B cell (primary cell): ENCODE measurements around the gene KRAS. TPM values are rescaled to one million over a fixed set of nuclear protein-coding genes. Genes with fewer than 3 reads are reported as not detected.

ENCODE experiments used
- ATAC-seq: fragments of 200-7000 bp; cut with Tn5 transposase; one replicate; pipeline ENCODE4 v1.10.0; 2021; ENCODE audit warnings: low read depth, mild to moderate bottlenecking, moderate number of reproducible peaks, moderate library complexity
- CTCF ChIA-PET: fragments of 350-600 bp; sonication (Branson Sonifier 250); formaldehyde crosslinking; loops from one replicate; lab custom pipeline; 2021; ENCODE audit warnings: antibody characterized with exemption, inconsistent platforms; lab: Charles Lee
- POLR2A ChIA-PET: fragments of 350-600 bp; sonication (Branson Sonifier 250); formaldehyde crosslinking; loops from one replicate; lab custom pipeline; 2021; ENCODE audit warnings: antibody characterized with exemption; lab: Charles Lee
- DNase-seq: peaks from one replicate; pipeline ENCODE4 v3.0.0; 2013
- H2AFZ ChIP-seq: 2 replicates; pipeline ENCODE4 v1.6.1; 2012; ENCODE audit warnings: mild to moderate bottlenecking, low read depth, low read length; ENCODE audit not compliant: insufficient read depth, poor library complexity, severe bottlenecking
- H3K27ac ChIP-seq, 2 donors: 1 replicate in 1 of 2; 2 replicates in 1 of 2; pipeline ENCODE4 v1.5.1; 2012 to 2013; ENCODE audit warnings: low read length in 2 of 2, mild to moderate bottlenecking in 2 of 2, moderate library complexity in 1 of 2
- H3K27me3 ChIP-seq, 4 experiments: fragments of 200-600 bp in 1 of 4; sonication (generic) in 1 of 4; replicated peaks in 1 of 4; 1 replicate in 2 of 4; 2 replicates in 2 of 4; pipeline versions ENCODE4 v1.6.1 to v1.7.0; 2013 to 2016; ENCODE audit warnings: low read length in 3 of 4, mild to moderate bottlenecking in 2 of 4, mixed read lengths in 1 of 4, moderate library complexity in 1 of 4; ENCODE audit not compliant: insufficient read depth in 4 of 4, control insufficient read depth in 3 of 4; ENCODE audit errors: control extremely low read depth in 1 of 4
- H3K36me3 ChIP-seq, 2 experiments: replicated peaks in 1 of 2; 1 replicate in 1 of 2; 2 replicates in 1 of 2; pipeline versions ENCODE4 v1.6.1 to v1.7.1; 2013; ENCODE audit warnings: low read length in 1 of 2; ENCODE audit not compliant: insufficient read depth in 2 of 2, control insufficient read depth in 1 of 2; ENCODE audit errors: control extremely low read depth in 1 of 2, extremely low read depth in 1 of 2
- H3K4me1 ChIP-seq, 2 donors: fragments of 200-600 bp in 1 of 2; sonication (generic) in 1 of 2; 1 replicate in 1 of 2; 2 replicates in 1 of 2; pipeline versions ENCODE4 v1.5.1 to v1.6.1; 2013 to 2017; ENCODE audit warnings: low read length in 2 of 2; ENCODE audit not compliant: control insufficient read depth in 2 of 2, insufficient read depth in 2 of 2
- H3K4me2 ChIP-seq: replicated peaks from 2 replicates; pipeline ENCODE3; 2012; ENCODE audit warnings: mild to moderate bottlenecking, low read depth, low read length; ENCODE audit not compliant: poor library complexity, severe bottlenecking
- H3K4me3 ChIP-seq, 5 experiments: fragments of 200-600 bp in 1 of 5; sonication (generic) in 1 of 5; 1 replicate in 3 of 5; 2 replicates in 2 of 5; pipeline versions ENCODE4 v1.5.1 to v1.7.0; 2011 to 2016; ENCODE audit warnings: low read length in 4 of 5, mild to moderate bottlenecking in 4 of 5, low read depth in 2 of 5, control low read depth in 1 of 5, moderate library complexity in 1 of 5; ENCODE audit not compliant: insufficient read depth in 1 of 5; ENCODE audit errors: control extremely low read depth in 1 of 5, extremely low read depth in 1 of 5
- H3K79me2 ChIP-seq: fragments of 200-600 bp; sonication (generic); one replicate; pipeline ENCODE4 v1.6.0; 2016; ENCODE audit warnings: low read length; ENCODE audit not compliant: control insufficient read depth, insufficient read depth
- H3K9ac ChIP-seq: fragments of 200-600 bp; sonication (generic); 2 replicates; pipeline ENCODE4 v1.6.1; 2017; ENCODE audit warnings: mild to moderate bottlenecking, low read length, moderate library complexity
- H3K9me3 ChIP-seq, 3 donors: one replicate each; pipeline versions ENCODE4 v1.6.1 to v1.7.1; 2013; ENCODE audit warnings: low read length in 2 of 3; ENCODE audit not compliant: control insufficient read depth in 2 of 3, insufficient read depth in 1 of 3; ENCODE audit errors: control extremely low read depth in 1 of 3
- H4K20me1 ChIP-seq: 2 replicates; pipeline ENCODE4 v1.6.0; 2012; ENCODE audit warnings: mild to moderate bottlenecking, low read length; ENCODE audit not compliant: insufficient read depth, control insufficient read depth, poor library complexity, severe bottlenecking
- H3K27ac Mint-ChIP-seq: one replicate; pipeline ENCODE4 v1.8.0; 2021; ENCODE audit warnings: mixed read lengths
- H3K27me3 Mint-ChIP-seq: one replicate; pipeline ENCODE4 v1.8.0; 2021; ENCODE audit warnings: mixed read lengths
- H3K4me1 Mint-ChIP-seq: one replicate; pipeline ENCODE4 v1.8.0; 2021; ENCODE audit warnings: mixed read lengths
- H3K4me3 Mint-ChIP-seq: one replicate; pipeline ENCODE4 v1.8.0; 2021; ENCODE audit warnings: mixed read lengths
- H3K9me3 Mint-ChIP-seq: one replicate; pipeline ENCODE4 v1.8.0; 2022; ENCODE audit warnings: mixed read lengths; ENCODE audit not compliant: insufficient read depth
- CTCF ChIP-seq: fragments of 200-600 bp; IDR thresholded peaks from one replicate; pipeline ENCODE4 v1.8.0; 2022; ENCODE audit warnings: antibody characterized with exemption, mild to moderate bottlenecking
- EZH2 ChIP-seq: IDR thresholded peaks from 2 replicates; pipeline ENCODE4 v1.6.1; 2012; ENCODE audit warnings: borderline replicate concordance, low read depth, mild to moderate bottlenecking, moderate library complexity, low read length; ENCODE audit not compliant: insufficient read depth, poor library complexity, severe bottlenecking
- WGBS: methylation state at CpG from one replicate; pipeline ENCODE4 v1.1.5; 2013; ENCODE audit warnings: missing lambda C conversion rate; ENCODE audit not compliant: insufficient coverage; 5-methylcytosine and 5-hydroxymethylcytosine counted together
- intact Hi-C: fragments of 100-400 bp; cut with micrococcal nuclease; formaldehyde crosslinking; loops from one replicate; pipeline ENCODE4 v1.10.0; 2022
- polyA plus RNA-seq: library from polyadenylated mRNA; depleted of rRNA; stranded (reverse); fragments of >200 nt; gene quantifications from 2 replicates; pipeline ENCODE4 v1.2.3, GENCODE V29; 2012
- total RNA-seq, 2 donors: library from RNA; stranded (reverse); fragments of 120-200 nt in 1 of 2; gene quantifications; 1 replicate in 1 of 2; 2 replicates in 1 of 2; pipeline versions ENCODE4 v1.2.3 to v1.2.4, GENCODE V29; 2013 to 2022

KRAS gene
- total and polyA plus RNA-seq, 2 donors (not counting 1 experiment from before 2014, with no cell fraction given), result 7.2 to 41.8 TPM

GRCh38 chr12:25296381-25296780 is 45.7 kb upstream of the KRAS start:
- Mint-ChIP-seq H3K27ac (no peak overlapping the region), H3K4me3 (no peak overlapping the region), H3K4me1 (no peaks in the 10 kb centered on the region), H3K27me3 (no peaks in the 10 kb centered on the region), H3K9me3 (no peaks in the 10 kb centered on the region)
- Histone ChIP-seq H3K27ac (no peak overlapping the region), H3K4me3 (no peak overlapping the region), H3K9me3 (no peaks in the 10 kb centered on the region), H4K20me1 (no peaks in the 10 kb centered on the region), H3K36me3 (no peaks in the 10 kb centered on the region), H3K27me3 (no peaks in the 10 kb centered on the region), H3K4me2 (no peak overlapping the region), H3K4me1 (no peaks in the 10 kb centered on the region), H3K79me2 (no peaks in the 10 kb centered on the region), H2AFZ (no peak overlapping the region), H3K9ac (no peak overlapping the region)
- DNase-seq, result no peak
- TF ChIP-seq EZH2 (no peak), CTCF (no peak)
- ATAC-seq, result no peak
- ChIA-PET CTCF (no interaction called here), POLR2A (no interaction called here)
- intact Hi-C loops, result no loop called here

GRCh38 chr12:25295361-25295760 is 44.6 kb upstream of the KRAS start:
- CTCF ChIA-PET, result interaction anchor here (1.3 kb wide), 1 partner anchor 54 kb away, joined by 3 read pairs; no protein-coding TSS in a partner anchor
- POLR2A ChIA-PET, result no interaction called here

More at GRCh38 chr12:25295361-25295760, 44.6 kb upstream of the KRAS start:
- no peak for TF ChIP-seq EZH2
- no peak for TF ChIP-seq CTCF
- no peaks in the 10 kb centered on the region for H3K27me3 Mint-ChIP-seq
- Histone ChIP-seq H3K4me1 (no peaks in the 10 kb centered on the region), H3K27ac (no peak overlapping the region), H3K4me3 (no peak overlapping the region), H3K36me3 (no peaks in the 10 kb centered on the region), H2AFZ (no peak overlapping the region), H3K9me3 (no peaks in the 10 kb centered on the region), H3K27me3 (no peaks in the 10 kb centered on the region), H3K4me2 (no peak overlapping the region), H4K20me1 (no peaks in the 10 kb centered on the region), H3K9ac (no peak overlapping the region), H3K79me2 (no peaks in the 10 kb centered on the region)
- no peak overlapping the region for H3K27ac Mint-ChIP-seq
- DNase-seq, result no peak
- WGBS, result no CpG with 5 or more reads among the region's 2 CpGs
- ATAC-seq, result no peak
- intact Hi-C loops, result no loop called here
- no peak overlapping the region for H3K4me3 Mint-ChIP-seq
- H3K9me3 Mint-ChIP-seq, result no peaks in the 10 kb centered on the region
- no peaks in the 10 kb centered on the region for H3K4me1 Mint-ChIP-seq
